SK-N-SH (cell line): ENCODE results near the gene TMEM170A. TPM values are rescaled to one million over a fixed set of nuclear protein-coding genes. Genes with fewer than 3 reads are reported as not detected.

Experiments
- CTCF ChIA-PET: fragments of 300-600, 350-600 bp; formaldehyde crosslinking; extraction: SDS; loops from one replicate; lab custom pipeline; 2021; lab: Yijun Ruan, JAX
- POLR2A ChIA-PET: fragments of 350-600 bp; sonication (Branson Sonifier 250); formaldehyde crosslinking; extraction: SDS; loops from one replicate; lab custom pipeline; 2020; ENCODE audit warnings: antibody characterized with exemption, inconsistent platforms; lab: Yijun Ruan, JAX
- DNase-seq: peaks from one replicate; pipeline ENCODE4 v3.0.0; 2012
- H2AFZ ChIP-seq: fragments of 200-600 bp; sonication (generic); 2 replicates; pipeline ENCODE4 v1.8.1; 2016; ENCODE audit warnings: antibody characterized with exemption, mild to moderate bottlenecking, low read depth
- H3F3A ChIP-seq: fragments of 200-600 bp; sonication (generic); replicated peaks from 2 replicates; pipeline ENCODE3; 2016; ENCODE audit warnings: antibody characterized with exemption, mild to moderate bottlenecking; ENCODE audit not compliant: insufficient read depth
- H3K27ac ChIP-seq, 2 experiments: fragments of 200-500 bp in 1 of 2; fragments of 200-600 bp in 1 of 2; sonication (Bioruptor generic) in 1 of 2; sonication (generic), shearing (Covaris generic) in 1 of 2; 2 replicates each; pipeline versions ENCODE4 v1.5.1 to v1.6.1; 2014 to 2016; ENCODE audit warnings: low read depth in 2 of 2, inconsistent platforms in 1 of 2, low read length in 1 of 2, mild to moderate bottlenecking in 1 of 2, mixed read lengths in 1 of 2
- H3K27me3 ChIP-seq: fragments of 200-600 bp; sonication (generic), shearing (Covaris generic); 2 replicates; pipeline ENCODE4 v1.6.1; 2016; ENCODE audit warnings: mixed run types; ENCODE audit not compliant: insufficient read depth
- H3K36me3 ChIP-seq, 2 experiments: fragments of 200-500 bp in 1 of 2; fragments of 200-600 bp in 1 of 2; sonication (Bioruptor generic) in 1 of 2; sonication (generic) in 1 of 2; replicated peaks in 1 of 2; 2 replicates each; pipeline versions ENCODE3 to v1.5.1; 2014 to 2016; ENCODE audit warnings: low read length in 1 of 2, mild to moderate bottlenecking in 1 of 2; ENCODE audit not compliant: insufficient read depth in 2 of 2, control insufficient read depth in 1 of 2
- H3K4me1 ChIP-seq, 2 experiments: fragments of 200-500 bp in 1 of 2; fragments of 200-600 bp in 1 of 2; sonication (Bioruptor generic) in 1 of 2; sonication (generic), shearing (Covaris generic) in 1 of 2; 2 replicates each; pipeline versions ENCODE4 v1.5.1 to v1.6.1; 2014 to 2016; ENCODE audit warnings: low read depth in 1 of 2, low read length in 1 of 2, mixed run types in 1 of 2; ENCODE audit not compliant: insufficient read depth in 2 of 2, control insufficient read depth in 1 of 2
- H3K4me2 ChIP-seq: fragments of 200-600 bp; sonication (generic), shearing (Covaris generic); 2 replicates; pipeline ENCODE4 v1.6.1; 2017; ENCODE audit warnings: mixed run types
- H3K4me3 ChIP-seq, 2 experiments: fragments of 200-500 bp in 1 of 2; fragments of 200-600 bp in 1 of 2; sonication (Bioruptor generic) in 1 of 2; sonication (generic), shearing (Covaris generic) in 1 of 2; 2 replicates each; pipeline versions ENCODE4 v1.5.1 to v1.8.1; 2014 to 2016; ENCODE audit warnings: low read depth in 2 of 2, inconsistent platforms in 1 of 2, low read length in 1 of 2, mild to moderate bottlenecking in 1 of 2, mixed read lengths in 1 of 2, moderate library complexity in 1 of 2
- H3K79me2 ChIP-seq: fragments of 200-600 bp; sonication (generic); 2 replicates; pipeline ENCODE4 v1.8.1; 2017; ENCODE audit warnings: mild to moderate bottlenecking; ENCODE audit not compliant: insufficient read depth
- H3K9ac ChIP-seq: fragments of 200-600 bp; sonication (generic); 2 replicates; pipeline ENCODE4 v1.6.1; 2017; ENCODE audit warnings: mixed run types
- H3K9me2 ChIP-seq: fragments of 200-600 bp; sonication (generic); 2 replicates; pipeline ENCODE4 v1.6.1; 2017; ENCODE audit warnings: mixed run types
- H3K9me3 ChIP-seq: fragments of 200-600 bp; sonication (generic); 2 replicates; pipeline ENCODE4 v1.6.1; 2017; ENCODE audit warnings: mixed run types, mild to moderate bottlenecking, moderate library complexity
- H4K20me1 ChIP-seq: fragments of 200-600 bp; sonication (generic); 2 replicates; pipeline ENCODE4 v1.6.1; 2017; ENCODE audit warnings: mild to moderate bottlenecking, mixed run types; ENCODE audit not compliant: insufficient read depth
- CHD2 ChIP-seq: fragments of 150-350 bp; IDR thresholded peaks from 2 replicates; pipeline ENCODE4 v1.6.1; 2018; ENCODE audit warnings: low read length; ENCODE audit not compliant: partially characterized antibody
- ELF1 ChIP-seq: IDR thresholded peaks from 2 replicates; pipeline ENCODE4 v1.4.0; 2012
- EP300 ChIP-seq, 2 experiments: IDR thresholded peaks; 2 replicates each; pipeline versions ENCODE4 v1.4.0 to v1.6.1; 2012; ENCODE audit warnings: borderline replicate concordance in 1 of 2, low read depth in 1 of 2, low read length in 1 of 2
- EZH2phosphoT487 ChIP-seq: fragments of 200-600 bp; sonication (generic); IDR thresholded peaks from 2 replicates; pipeline ENCODE4 v1.6.1; 2017; ENCODE audit warnings: low read depth, mixed run types, mild to moderate bottlenecking, antibody characterized with exemption, moderate library complexity, borderline replicate concordance
- FOSL2 ChIP-seq: IDR thresholded peaks from 2 replicates; pipeline ENCODE4 v1.4.0; 2012; ENCODE audit warnings: low read depth, mild to moderate bottlenecking, moderate library complexity, borderline replicate concordance
- FOXJ3 ChIP-seq: sonication (generic); formaldehyde crosslinking; IDR thresholded peaks from 2 replicates; pipeline ENCODE4 v1.5.1; 2020; ENCODE audit warnings: mild to moderate bottlenecking, missing genetic modification reagents
- GABPA ChIP-seq: IDR thresholded peaks from 2 replicates; pipeline ENCODE4 v1.4.0; 2012; ENCODE audit warnings: low read depth, mild to moderate bottlenecking
- GATA2 ChIP-seq: sonication (generic); formaldehyde crosslinking; IDR thresholded peaks from 2 replicates; pipeline ENCODE4 v1.5.0; 2020; ENCODE audit warnings: mild to moderate bottlenecking, missing genetic modification reagents
- JUND ChIP-seq: IDR thresholded peaks from 2 replicates; pipeline ENCODE4 v1.4.0; 2012
- NFIC ChIP-seq: IDR thresholded peaks from 2 replicates; pipeline ENCODE4 v1.4.0; 2012; ENCODE audit warnings: borderline replicate concordance
- POLR2AphosphoS5 ChIP-seq: IDR thresholded peaks from 2 replicates; pipeline ENCODE4 v1.6.1; 2012; ENCODE audit warnings: low read depth, low read length
- RAD21 ChIP-seq: IDR thresholded peaks from 2 replicates; pipeline ENCODE4 v1.6.1; 2012; ENCODE audit warnings: mild to moderate bottlenecking, low read length
- RCOR1 ChIP-seq: fragments of 150-350 bp; IDR thresholded peaks from 2 replicates; pipeline ENCODE4 v1.6.1; 2017; ENCODE audit warnings: antibody characterized with exemption, low read length
- TEAD4 ChIP-seq: IDR thresholded peaks from 2 replicates; pipeline ENCODE4 v1.4.0; 2012; ENCODE audit warnings: mild to moderate bottlenecking, borderline replicate concordance; ENCODE audit not compliant: insufficient read depth
- WGBS: methylation state at CpG from one replicate; pipeline ENCODE4 v1.1.6; 2017; ENCODE audit warnings: low lambda C conversion rate; 5-methylcytosine and 5-hydroxymethylcytosine counted together
- polyA plus RNA-seq, 3 experiments: library from polyadenylated mRNA; depleted of rRNA; stranded (reverse); fragments of >200 nt; gene quantifications; 2 replicates each; pipeline ENCODE4 v1.2.3, GENCODE V29; 2012
- TF ChIP-seq, protein P1 (sequence below): IDR thresholded peaks from 2 replicates; pipeline ENCODE4; 2012
- TF ChIP-seq, protein P2 (sequence below): fragments of 200-600 bp; sonication (generic); IDR thresholded peaks from 2 replicates; pipeline ENCODE4 v1.6.1; 2017; ENCODE audit warnings: antibody characterized with exemption, mild to moderate bottlenecking, moderate library complexity
- TF ChIP-seq, protein P3 (sequence below): IDR thresholded peaks from 2 replicates; pipeline ENCODE4 v1.6.1; 2012; ENCODE audit warnings: mild to moderate bottlenecking, low read depth, low read length, moderate library complexity
- TF ChIP-seq, protein P4 (sequence below): fragments of 150-350 bp; IDR thresholded peaks from 2 replicates; pipeline ENCODE4 v1.6.1; 2016; ENCODE audit warnings: mild to moderate bottlenecking, low read depth, low read length
- TF ChIP-seq, protein P5 (sequence below): IDR thresholded peaks from 2 replicates; pipeline ENCODE4 v1.4.0; 2012; ENCODE audit warnings: low read depth

TMEM170A gene
- polyA plus RNA-seq, 1 of the 3 experiments (the other 2 are of a cell fraction): 9.2 TPM

DNA sequence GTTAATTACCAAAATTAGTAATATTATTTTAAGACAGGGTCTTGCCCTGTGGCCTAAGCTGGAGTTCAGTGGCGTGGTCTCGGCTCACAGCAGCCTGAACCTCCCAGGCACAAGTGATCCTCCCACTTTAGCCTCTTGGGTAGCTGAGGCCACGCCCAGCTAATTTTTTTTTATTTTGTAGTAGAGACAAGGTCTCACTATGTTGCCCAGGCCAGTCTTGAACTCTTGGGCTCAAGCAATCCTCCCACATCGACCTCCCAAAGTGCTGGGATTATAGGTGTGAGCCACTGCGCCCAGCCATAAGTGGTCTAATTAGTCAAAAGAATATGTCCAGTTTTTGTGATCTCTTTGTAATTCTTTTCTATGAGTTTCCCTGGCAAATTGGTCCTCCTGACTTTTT, 19.2 kb downstream of the TMEM170A start:
- POLR2A ChIA-PET: no interaction called here
- WGBS: 72% methylated on average over 5 of the region's 5 CpGs

More for the DNA sequence above, 19.2 kb downstream of the TMEM170A start:
- Histone ChIP-seq H3K27me3 (no peaks in the 10 kb centered on the region), H3K27ac (no peak overlapping the region), H3K4me3 (no peak overlapping the region), H4K20me1 (no peaks in the 10 kb centered on the region), H3K36me3 (peaks cover 8 to 32% of the 10 kb centered on the region in 2 experiments), H3K79me2 (peaks cover 4% of the 10 kb centered on the region), H3K4me1 (peaks cover 6 to 13% of the 10 kb centered on the region in 2 experiments; a peak in 3 of 4 replicates), H3K9me3 (no peaks in the 10 kb centered on the region), H3K9me2 (no peaks in the 10 kb centered on the region), H2AFZ (no peak overlapping the region), H3F3A (peaks cover 11% of the 10 kb centered on the region), H3K4me2 (no peak overlapping the region), H3K9ac (no peak overlapping the region)
- no peak for DNase-seq
- CTCF ChIA-PET: interaction anchor here (0.9 to 1.9 kb wide), 6 partner anchors 11 to 211 kb away, joined by 3 to 11 read pairs (median 5); partner anchors contain the start of gene CFDP1
- TF ChIP-seq EZH2phosphoT487: no peak
- TF ChIP-seq ELF1: no peak
- TF ChIP-seq, protein P1, sequence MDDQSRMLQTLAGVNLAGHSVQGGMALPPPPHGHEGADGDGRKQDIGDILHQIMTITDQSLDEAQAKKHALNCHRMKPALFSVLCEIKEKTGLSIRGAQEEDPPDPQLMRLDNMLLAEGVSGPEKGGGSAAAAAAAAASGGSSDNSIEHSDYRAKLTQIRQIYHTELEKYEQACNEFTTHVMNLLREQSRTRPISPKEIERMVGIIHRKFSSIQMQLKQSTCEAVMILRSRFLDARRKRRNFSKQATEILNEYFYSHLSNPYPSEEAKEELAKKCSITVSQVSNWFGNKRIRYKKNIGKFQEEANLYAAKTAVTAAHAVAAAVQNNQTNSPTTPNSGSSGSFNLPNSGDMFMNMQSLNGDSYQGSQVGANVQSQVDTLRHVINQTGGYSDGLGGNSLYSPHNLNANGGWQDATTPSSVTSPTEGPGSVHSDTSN: no peak
- TF ChIP-seq CHD2: no peak
- TF ChIP-seq, protein P2, sequence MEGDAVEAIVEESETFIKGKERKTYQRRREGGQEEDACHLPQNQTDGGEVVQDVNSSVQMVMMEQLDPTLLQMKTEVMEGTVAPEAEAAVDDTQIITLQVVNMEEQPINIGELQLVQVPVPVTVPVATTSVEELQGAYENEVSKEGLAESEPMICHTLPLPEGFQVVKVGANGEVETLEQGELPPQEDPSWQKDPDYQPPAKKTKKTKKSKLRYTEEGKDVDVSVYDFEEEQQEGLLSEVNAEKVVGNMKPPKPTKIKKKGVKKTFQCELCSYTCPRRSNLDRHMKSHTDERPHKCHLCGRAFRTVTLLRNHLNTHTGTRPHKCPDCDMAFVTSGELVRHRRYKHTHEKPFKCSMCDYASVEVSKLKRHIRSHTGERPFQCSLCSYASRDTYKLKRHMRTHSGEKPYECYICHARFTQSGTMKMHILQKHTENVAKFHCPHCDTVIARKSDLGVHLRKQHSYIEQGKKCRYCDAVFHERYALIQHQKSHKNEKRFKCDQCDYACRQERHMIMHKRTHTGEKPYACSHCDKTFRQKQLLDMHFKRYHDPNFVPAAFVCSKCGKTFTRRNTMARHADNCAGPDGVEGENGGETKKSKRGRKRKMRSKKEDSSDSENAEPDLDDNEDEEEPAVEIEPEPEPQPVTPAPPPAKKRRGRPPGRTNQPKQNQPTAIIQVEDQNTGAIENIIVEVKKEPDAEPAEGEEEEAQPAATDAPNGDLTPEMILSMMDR: no peak
- no peak for TF ChIP-seq JUND
- TF ChIP-seq, protein P3, sequence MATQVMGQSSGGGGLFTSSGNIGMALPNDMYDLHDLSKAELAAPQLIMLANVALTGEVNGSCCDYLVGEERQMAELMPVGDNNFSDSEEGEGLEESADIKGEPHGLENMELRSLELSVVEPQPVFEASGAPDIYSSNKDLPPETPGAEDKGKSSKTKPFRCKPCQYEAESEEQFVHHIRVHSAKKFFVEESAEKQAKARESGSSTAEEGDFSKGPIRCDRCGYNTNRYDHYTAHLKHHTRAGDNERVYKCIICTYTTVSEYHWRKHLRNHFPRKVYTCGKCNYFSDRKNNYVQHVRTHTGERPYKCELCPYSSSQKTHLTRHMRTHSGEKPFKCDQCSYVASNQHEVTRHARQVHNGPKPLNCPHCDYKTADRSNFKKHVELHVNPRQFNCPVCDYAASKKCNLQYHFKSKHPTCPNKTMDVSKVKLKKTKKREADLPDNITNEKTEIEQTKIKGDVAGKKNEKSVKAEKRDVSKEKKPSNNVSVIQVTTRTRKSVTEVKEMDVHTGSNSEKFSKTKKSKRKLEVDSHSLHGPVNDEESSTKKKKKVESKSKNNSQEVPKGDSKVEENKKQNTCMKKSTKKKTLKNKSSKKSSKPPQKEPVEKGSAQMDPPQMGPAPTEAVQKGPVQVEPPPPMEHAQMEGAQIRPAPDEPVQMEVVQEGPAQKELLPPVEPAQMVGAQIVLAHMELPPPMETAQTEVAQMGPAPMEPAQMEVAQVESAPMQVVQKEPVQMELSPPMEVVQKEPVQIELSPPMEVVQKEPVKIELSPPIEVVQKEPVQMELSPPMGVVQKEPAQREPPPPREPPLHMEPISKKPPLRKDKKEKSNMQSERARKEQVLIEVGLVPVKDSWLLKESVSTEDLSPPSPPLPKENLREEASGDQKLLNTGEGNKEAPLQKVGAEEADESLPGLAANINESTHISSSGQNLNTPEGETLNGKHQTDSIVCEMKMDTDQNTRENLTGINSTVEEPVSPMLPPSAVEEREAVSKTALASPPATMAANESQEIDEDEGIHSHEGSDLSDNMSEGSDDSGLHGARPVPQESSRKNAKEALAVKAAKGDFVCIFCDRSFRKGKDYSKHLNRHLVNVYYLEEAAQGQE: no peak
- TF ChIP-seq, protein P4, sequence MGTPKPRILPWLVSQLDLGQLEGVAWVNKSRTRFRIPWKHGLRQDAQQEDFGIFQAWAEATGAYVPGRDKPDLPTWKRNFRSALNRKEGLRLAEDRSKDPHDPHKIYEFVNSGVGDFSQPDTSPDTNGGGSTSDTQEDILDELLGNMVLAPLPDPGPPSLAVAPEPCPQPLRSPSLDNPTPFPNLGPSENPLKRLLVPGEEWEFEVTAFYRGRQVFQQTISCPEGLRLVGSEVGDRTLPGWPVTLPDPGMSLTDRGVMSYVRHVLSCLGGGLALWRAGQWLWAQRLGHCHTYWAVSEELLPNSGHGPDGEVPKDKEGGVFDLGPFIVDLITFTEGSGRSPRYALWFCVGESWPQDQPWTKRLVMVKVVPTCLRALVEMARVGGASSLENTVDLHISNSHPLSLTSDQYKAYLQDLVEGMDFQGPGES: no peak
- no peak for TF ChIP-seq GABPA
- no peak for TF ChIP-seq FOSL2
- no peak for TF ChIP-seq POLR2AphosphoS5
- TF ChIP-seq NFIC: no peak
- TF ChIP-seq RAD21: no peak
- no peak for TF ChIP-seq TEAD4
- TF ChIP-seq, protein P5, sequence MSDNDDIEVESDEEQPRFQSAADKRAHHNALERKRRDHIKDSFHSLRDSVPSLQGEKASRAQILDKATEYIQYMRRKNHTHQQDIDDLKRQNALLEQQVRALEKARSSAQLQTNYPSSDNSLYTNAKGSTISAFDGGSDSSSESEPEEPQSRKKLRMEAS: no peak
- TF ChIP-seq GATA2 (CRISPR knock-in tag): no peak
- no peak for TF ChIP-seq EP300 (IDR thresholded peaks at IDR 0.05; ENCODE audit: borderline replicate concordance in 1 of 2, low read depth in 1 of 2, low read length in 1 of 2)
- no peak for TF ChIP-seq RCOR1
- no peak for TF ChIP-seq FOXJ3 (CRISPR knock-in tag)
